WTC11 (cell line): ENCODE measurements around the gene CAPN1.

Experiments
- ATF1 ChIP-seq: sonication (generic); formaldehyde crosslinking; IDR thresholded peaks from 2 replicates; pipeline ENCODE4 v1.8.1; 2023; ENCODE audit warnings: mild to moderate bottlenecking, moderate library complexity, missing genetic modification reagents
- FOXJ3 ChIP-seq: sonication (generic); formaldehyde crosslinking; IDR thresholded peaks from 2 replicates; pipeline ENCODE4 v1.9.0; 2021; ENCODE audit warnings: missing genetic modification reagents, mild to moderate bottlenecking, borderline replicate concordance
- FOXP1 ChIP-seq: sonication (generic); formaldehyde crosslinking; IDR thresholded peaks from 2 replicates; pipeline ENCODE4 v1.8.0; 2022; ENCODE audit warnings: missing genetic modification reagents, mild to moderate bottlenecking, moderate library complexity, borderline replicate concordance
- IRF1 ChIP-seq: sonication (generic); formaldehyde crosslinking; IDR thresholded peaks from 2 replicates; pipeline ENCODE4 v1.8.0; 2023; ENCODE audit warnings: missing genetic modification reagents
- PREB ChIP-seq: sonication (generic); formaldehyde crosslinking; IDR thresholded peaks from 2 replicates; pipeline ENCODE4 v1.8.1; 2022; ENCODE audit warnings: mild to moderate bottlenecking, missing genetic modification reagents, moderate library complexity, borderline replicate concordance
- SMAD3 ChIP-seq: sonication (generic); formaldehyde crosslinking; IDR thresholded peaks from 2 replicates; pipeline ENCODE4 v1.8.0; 2022; ENCODE audit warnings: missing genetic modification reagents, mild to moderate bottlenecking, borderline replicate concordance
- USF2 ChIP-seq: sonication (generic); formaldehyde crosslinking; IDR thresholded peaks from 2 replicates; pipeline ENCODE4 v1.8.1; 2023; ENCODE audit warnings: mild to moderate bottlenecking, missing genetic modification reagents, moderate library complexity
- ZNF416 ChIP-seq: fragments of 250-450 bp; sonication (Bioruptor Pico); IDR thresholded peaks from 2 replicates; pipeline ENCODE4 v1.9.0; 2021; ENCODE audit warnings: mild to moderate bottlenecking, inconsistent platforms
- TF ChIP-seq, protein P1 (sequence below): fragments of 200-600 bp; IDR thresholded peaks from 2 replicates; pipeline ENCODE4 v1.8.0; 2022; ENCODE audit warnings: antibody characterized with exemption
- TF ChIP-seq, protein P2 (sequence below): sonication (generic); formaldehyde crosslinking; IDR thresholded peaks from 2 replicates; pipeline ENCODE4 v1.8.0; 2022; ENCODE audit warnings: missing genetic modification reagents
- TF ChIP-seq, protein P3 (sequence below): sonication (generic); formaldehyde crosslinking; conservative IDR thresholded peaks from 2 replicates; pipeline ENCODE4 v1.8.1; 2022; ENCODE audit warnings: mild to moderate bottlenecking, missing genetic modification reagents
- TF ChIP-seq, protein P4 (sequence below): sonication (generic); formaldehyde crosslinking; IDR thresholded peaks from 2 replicates; pipeline ENCODE4 v1.8.1; 2023; ENCODE audit warnings: mild to moderate bottlenecking, missing genetic modification reagents

GRCh38 chr11:65254724-65255123, 73.0 kb downstream of the CAPN1 start:
- no peak for TF ChIP-seq ATF1
- TF ChIP-seq IRF1 (CRISPR knock-in tag): no peak
- TF ChIP-seq PREB: no peak
- no peak for TF ChIP-seq USF2 (CRISPR knock-in tag)
- TF ChIP-seq, protein P1, sequence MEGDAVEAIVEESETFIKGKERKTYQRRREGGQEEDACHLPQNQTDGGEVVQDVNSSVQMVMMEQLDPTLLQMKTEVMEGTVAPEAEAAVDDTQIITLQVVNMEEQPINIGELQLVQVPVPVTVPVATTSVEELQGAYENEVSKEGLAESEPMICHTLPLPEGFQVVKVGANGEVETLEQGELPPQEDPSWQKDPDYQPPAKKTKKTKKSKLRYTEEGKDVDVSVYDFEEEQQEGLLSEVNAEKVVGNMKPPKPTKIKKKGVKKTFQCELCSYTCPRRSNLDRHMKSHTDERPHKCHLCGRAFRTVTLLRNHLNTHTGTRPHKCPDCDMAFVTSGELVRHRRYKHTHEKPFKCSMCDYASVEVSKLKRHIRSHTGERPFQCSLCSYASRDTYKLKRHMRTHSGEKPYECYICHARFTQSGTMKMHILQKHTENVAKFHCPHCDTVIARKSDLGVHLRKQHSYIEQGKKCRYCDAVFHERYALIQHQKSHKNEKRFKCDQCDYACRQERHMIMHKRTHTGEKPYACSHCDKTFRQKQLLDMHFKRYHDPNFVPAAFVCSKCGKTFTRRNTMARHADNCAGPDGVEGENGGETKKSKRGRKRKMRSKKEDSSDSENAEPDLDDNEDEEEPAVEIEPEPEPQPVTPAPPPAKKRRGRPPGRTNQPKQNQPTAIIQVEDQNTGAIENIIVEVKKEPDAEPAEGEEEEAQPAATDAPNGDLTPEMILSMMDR: no peak
- no peak for TF ChIP-seq ZNF416
- TF ChIP-seq, protein P2, sequence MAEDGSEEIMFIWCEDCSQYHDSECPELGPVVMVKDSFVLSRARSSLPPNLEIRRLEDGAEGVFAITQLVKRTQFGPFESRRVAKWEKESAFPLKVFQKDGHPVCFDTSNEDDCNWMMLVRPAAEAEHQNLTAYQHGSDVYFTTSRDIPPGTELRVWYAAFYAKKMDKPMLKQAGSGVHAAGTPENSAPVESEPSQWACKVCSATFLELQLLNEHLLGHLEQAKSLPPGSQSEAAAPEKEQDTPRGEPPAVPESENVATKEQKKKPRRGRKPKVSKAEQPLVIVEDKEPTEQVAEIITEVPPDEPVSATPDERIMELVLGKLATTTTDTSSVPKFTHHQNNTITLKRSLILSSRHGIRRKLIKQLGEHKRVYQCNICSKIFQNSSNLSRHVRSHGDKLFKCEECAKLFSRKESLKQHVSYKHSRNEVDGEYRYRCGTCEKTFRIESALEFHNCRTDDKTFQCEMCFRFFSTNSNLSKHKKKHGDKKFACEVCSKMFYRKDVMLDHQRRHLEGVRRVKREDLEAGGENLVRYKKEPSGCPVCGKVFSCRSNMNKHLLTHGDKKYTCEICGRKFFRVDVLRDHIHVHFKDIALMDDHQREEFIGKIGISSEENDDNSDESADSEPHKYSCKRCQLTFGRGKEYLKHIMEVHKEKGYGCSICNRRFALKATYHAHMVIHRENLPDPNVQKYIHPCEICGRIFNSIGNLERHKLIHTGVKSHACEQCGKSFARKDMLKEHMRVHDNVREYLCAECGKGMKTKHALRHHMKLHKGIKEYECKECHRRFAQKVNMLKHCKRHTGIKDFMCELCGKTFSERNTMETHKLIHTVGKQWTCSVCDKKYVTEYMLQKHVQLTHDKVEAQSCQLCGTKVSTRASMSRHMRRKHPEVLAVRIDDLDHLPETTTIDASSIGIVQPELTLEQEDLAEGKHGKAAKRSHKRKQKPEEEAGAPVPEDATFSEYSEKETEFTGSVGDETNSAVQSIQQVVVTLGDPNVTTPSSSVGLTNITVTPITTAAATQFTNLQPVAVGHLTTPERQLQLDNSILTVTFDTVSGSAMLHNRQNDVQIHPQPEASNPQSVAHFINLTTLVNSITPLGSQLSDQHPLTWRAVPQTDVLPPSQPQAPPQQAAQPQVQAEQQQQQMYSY (CRISPR knock-in tag): no peak
- TF ChIP-seq, protein P3, sequence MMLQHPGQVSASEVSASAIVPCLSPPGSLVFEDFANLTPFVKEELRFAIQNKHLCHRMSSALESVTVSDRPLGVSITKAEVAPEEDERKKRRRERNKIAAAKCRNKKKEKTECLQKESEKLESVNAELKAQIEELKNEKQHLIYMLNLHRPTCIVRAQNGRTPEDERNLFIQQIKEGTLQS (CRISPR knock-in tag): no peak
- no peak for TF ChIP-seq SMAD3 (CRISPR knock-in tag)
- TF ChIP-seq FOXJ3 (CRISPR knock-in tag): no peak
- no peak for TF ChIP-seq FOXP1 (CRISPR knock-in tag)
- TF ChIP-seq, protein P4, sequence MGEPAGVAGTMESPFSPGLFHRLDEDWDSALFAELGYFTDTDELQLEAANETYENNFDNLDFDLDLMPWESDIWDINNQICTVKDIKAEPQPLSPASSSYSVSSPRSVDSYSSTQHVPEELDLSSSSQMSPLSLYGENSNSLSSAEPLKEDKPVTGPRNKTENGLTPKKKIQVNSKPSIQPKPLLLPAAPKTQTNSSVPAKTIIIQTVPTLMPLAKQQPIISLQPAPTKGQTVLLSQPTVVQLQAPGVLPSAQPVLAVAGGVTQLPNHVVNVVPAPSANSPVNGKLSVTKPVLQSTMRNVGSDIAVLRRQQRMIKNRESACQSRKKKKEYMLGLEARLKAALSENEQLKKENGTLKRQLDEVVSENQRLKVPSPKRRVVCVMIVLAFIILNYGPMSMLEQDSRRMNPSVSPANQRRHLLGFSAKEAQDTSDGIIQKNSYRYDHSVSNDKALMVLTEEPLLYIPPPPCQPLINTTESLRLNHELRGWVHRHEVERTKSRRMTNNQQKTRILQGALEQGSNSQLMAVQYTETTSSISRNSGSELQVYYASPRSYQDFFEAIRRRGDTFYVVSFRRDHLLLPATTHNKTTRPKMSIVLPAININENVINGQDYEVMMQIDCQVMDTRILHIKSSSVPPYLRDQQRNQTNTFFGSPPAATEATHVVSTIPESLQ (CRISPR knock-in tag): no peak
